Right lobe of liver (tissue), 4 donors: Measurements from ENCODE around the gene DNAJB5.

Experiments
- CTCF ChIP-seq, 4 donors: fragments of 200-600 bp in 3 of 4; fragments of 450-650 bp in 1 of 4; IDR thresholded peaks; one replicate each; pipeline versions ENCODE4 v1.5.1 to v1.8.0; 2016 to 2022; ENCODE audit warnings: antibody characterized with exemption in 4 of 4, mild to moderate bottlenecking in 2 of 4
- POLR2A ChIP-seq: fragments of 450-650 bp; IDR thresholded peaks from one replicate; pipeline ENCODE4 v1.6.1; 2017; ENCODE audit warnings: antibody characterized with exemption, mild to moderate bottlenecking
- donor health status: DM: no; HTN: no; CAD: no.
- donor health status: DM: no; HTN: no; CAD: no.
- donor health status: DM: no; HTN: yes; CAD: no.

DNA sequence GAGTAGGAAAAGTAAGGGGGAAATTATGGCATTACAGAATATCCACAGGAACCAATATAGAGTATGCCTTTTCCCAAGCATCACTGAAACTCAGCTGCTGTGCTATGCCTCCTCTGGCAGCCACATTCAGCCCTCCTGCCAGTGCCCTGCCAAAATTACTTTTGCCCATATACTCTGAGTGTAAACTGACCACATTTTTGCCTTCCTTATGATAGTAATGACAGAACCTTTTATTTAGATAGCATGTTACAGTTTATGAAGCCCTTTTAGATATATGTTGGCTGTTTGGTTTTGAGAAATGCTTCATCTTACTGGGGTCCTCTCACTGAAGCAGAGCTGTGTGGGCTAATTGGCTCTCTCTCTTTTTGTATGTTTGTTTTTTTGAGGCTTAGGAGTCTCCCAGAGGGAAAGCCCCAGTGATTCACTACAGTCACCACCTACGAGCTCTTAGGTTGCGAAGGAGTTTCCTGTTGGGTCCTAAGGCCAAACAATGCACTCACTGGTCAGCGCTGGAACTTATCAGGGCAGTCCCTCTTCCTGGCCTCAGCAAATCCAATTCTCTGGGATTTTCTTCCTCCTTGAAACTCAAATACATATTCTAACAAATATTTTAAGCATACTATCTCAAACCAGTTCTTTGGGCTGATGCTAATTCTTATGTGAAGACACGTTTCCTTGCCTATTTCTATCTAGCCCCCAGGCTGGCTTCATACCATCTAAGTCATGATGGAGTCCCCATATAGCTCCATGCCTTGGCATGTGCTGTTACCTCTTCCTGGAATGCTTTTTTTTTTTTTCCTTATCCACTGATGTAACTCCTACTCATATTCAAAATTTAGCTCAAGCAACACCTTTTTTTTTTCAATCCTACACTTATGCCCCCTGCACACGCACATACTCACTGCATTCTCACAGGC lies 27.7 kb upstream of the DNAJB5 start:
- TF ChIP-seq CTCF (IDR thresholded peaks at IDR 0.05) = no peak
- no peak for TF ChIP-seq POLR2A
